ENCODE results near the gene DNAJC21. TPM values are rescaled to one million over a fixed set of nuclear protein-coding genes. Genes with fewer than 3 reads are reported as not detected.
A peak's percentile ranks its signal among the peaks of the same experiment; 100 is the strongest.

The DNAJC21 gene
- total RNA-seq, 1 donor from 2014 or later, result 39.3 TPM

DNA sequence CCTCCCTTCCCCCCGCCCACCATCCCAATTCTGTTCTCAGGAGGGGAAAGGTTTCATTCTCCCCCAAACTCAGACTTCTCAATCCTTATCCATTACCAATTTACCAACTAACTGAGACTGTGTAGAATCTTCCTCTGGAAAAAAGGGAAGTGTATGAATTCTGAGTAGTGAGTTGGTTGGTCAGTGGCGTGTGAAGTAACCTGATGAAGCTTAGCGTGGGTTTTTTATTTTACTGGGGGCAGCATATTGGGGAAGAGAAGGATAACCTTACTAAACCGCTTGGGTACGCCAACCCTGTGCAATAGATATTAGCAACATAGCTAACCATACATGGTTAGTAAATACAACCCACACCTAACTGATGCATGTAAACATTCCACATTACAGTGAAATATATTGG is 1.1 kb upstream of the DNAJC21 start:
- DNase-seq (ENCODE audit: low spot score), result no peak
- peak overlapping the region; percentile 63 for H3K27ac Mint-ChIP-seq (ENCODE audit: unreplicated experiment)
- H3K4me1 Mint-ChIP-seq (ENCODE audit: low read depth), result peaks cover 36% of the 10 kb centered on the region
- TF ChIP-seq, protein P1, sequence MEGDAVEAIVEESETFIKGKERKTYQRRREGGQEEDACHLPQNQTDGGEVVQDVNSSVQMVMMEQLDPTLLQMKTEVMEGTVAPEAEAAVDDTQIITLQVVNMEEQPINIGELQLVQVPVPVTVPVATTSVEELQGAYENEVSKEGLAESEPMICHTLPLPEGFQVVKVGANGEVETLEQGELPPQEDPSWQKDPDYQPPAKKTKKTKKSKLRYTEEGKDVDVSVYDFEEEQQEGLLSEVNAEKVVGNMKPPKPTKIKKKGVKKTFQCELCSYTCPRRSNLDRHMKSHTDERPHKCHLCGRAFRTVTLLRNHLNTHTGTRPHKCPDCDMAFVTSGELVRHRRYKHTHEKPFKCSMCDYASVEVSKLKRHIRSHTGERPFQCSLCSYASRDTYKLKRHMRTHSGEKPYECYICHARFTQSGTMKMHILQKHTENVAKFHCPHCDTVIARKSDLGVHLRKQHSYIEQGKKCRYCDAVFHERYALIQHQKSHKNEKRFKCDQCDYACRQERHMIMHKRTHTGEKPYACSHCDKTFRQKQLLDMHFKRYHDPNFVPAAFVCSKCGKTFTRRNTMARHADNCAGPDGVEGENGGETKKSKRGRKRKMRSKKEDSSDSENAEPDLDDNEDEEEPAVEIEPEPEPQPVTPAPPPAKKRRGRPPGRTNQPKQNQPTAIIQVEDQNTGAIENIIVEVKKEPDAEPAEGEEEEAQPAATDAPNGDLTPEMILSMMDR (IDR thresholded peaks at IDR 0.05), result no peak
- H3K36me3 Mint-ChIP-seq (ENCODE audit: low read depth), result peaks cover 11% of the 10 kb centered on the region
- no peaks in the 10 kb centered on the region for H3K27me3 Mint-ChIP-seq (ENCODE audit: low read depth)
- H3K4me3 Mint-ChIP-seq (ENCODE audit: unreplicated experiment), result no peak overlapping the region
- H3K9me3 Mint-ChIP-seq (ENCODE audit: low read depth), result no peaks in the 10 kb centered on the region

DNA sequence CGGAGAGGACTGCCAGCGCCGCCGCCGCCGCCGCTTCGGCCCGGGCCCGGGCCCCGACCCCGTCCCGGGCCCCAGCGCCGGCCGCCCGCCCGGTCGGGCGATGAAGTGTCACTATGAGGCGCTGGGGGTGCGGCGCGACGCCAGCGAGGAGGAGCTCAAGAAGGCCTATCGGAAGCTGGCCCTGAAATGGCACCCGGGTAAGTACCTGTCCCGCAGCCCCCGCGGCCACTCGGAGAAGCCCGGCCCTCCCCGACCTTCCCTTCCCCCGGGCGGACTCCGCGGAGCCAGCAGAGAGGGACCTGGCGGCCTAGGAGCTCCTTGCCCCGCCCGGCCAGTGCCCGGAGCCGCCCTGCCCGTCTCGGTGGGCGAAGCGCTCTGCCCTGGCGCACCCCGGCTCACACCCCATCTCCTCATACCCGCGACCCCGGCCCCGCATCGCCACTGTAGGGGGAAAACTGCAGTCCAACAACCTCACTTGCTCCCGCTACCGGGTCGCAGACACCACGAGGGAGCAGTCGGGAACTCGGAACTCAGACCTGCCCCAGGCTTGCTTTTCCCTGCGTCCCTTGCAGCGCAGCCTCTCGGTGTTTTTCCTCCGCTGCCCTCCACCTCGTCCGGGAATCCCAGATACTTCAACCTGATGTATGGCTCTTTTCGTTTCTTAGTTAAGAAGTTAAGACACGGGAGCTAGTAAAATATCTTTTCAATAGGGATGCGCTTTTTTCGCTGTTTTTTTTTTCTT is 532 bp downstream of the DNAJC21 start:
- Mint-ChIP-seq H3K4me1 (ENCODE audit: low read depth) (peaks cover 25% of the 10 kb centered on the region), H3K9me3 (ENCODE audit: low read depth) (no peaks in the 10 kb centered on the region), H3K27ac (ENCODE audit: unreplicated experiment) (peak overlapping the region; percentile 98), H3K4me3 (ENCODE audit: unreplicated experiment) (peak overlapping the region; percentile 99), H3K27me3 (ENCODE audit: low read depth) (no peaks in the 10 kb centered on the region), H3K36me3 (ENCODE audit: low read depth) (peaks cover 9% of the 10 kb centered on the region)
- TF ChIP-seq, protein P1 (IDR thresholded peaks at IDR 0.05), result peak; percentile 37
- DNase-seq (ENCODE audit: low spot score), result peak; percentile 94

DNA sequence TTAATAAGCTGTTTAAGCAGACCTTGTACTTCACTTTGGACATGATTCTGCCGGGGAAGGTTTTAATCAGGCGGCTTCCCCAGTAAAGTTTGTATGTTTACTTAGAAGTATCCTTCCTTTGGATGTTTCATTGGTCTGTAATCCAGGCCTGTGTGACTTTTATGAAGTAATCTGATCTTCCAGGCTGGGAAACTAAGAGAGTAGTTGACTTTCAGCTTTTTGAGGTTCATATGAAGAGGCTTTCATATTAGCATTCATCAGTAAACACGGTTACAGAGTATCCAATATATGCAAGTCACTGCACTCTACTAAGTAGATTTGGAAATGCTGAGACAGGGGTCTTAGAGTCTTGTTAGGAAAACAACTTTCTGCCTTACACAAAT is 1.1 kb downstream of the DNAJC21 start:
- Mint-ChIP-seq H3K4me3 (ENCODE audit: unreplicated experiment) (peak overlapping the region; percentile 99), H3K9me3 (ENCODE audit: low read depth) (no peaks in the 10 kb centered on the region), H3K27ac (ENCODE audit: unreplicated experiment) (peak overlapping the region; percentile 98), H3K27me3 (ENCODE audit: low read depth) (no peaks in the 10 kb centered on the region), H3K36me3 (ENCODE audit: low read depth) (peaks cover 7% of the 10 kb centered on the region), H3K4me1 (ENCODE audit: low read depth) (peaks cover 25% of the 10 kb centered on the region)
- TF ChIP-seq, protein P1 (IDR thresholded peaks at IDR 0.05), result no peak
- no peak for DNase-seq (ENCODE audit: low spot score)

DNA sequence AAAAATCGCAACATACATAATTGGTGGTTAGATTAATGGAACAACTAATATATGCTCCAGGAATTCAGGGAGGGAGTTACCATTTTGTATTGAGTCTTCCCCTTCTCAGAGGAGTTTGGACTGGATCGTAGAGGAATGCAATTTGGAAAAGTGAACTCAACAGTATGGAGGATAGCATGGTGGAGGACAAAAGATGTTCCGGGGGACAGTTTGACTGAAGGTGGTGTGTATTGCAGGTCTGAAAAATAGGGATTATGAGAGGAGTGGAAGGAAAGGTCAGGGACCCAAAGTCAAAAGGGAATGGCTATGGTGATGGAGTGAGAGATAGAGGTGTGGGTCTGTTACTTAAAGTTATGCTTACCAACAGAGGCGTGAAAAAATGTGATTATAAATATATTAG is 1.5 kb downstream of the DNAJC21 start:
- TF ChIP-seq, protein P1 (IDR thresholded peaks at IDR 0.05), result no peak
- DNase-seq (ENCODE audit: low spot score), result no peak
- Mint-ChIP-seq H3K36me3 (ENCODE audit: low read depth) (peaks cover 5% of the 10 kb centered on the region), H3K9me3 (ENCODE audit: low read depth) (no peaks in the 10 kb centered on the region), H3K27ac (ENCODE audit: unreplicated experiment) (peak overlapping the region; percentile 98), H3K27me3 (ENCODE audit: low read depth) (no peaks in the 10 kb centered on the region), H3K4me1 (ENCODE audit: low read depth) (peaks cover 25% of the 10 kb centered on the region), H3K4me3 (ENCODE audit: unreplicated experiment) (peak overlapping the region; percentile 99)

DNA sequence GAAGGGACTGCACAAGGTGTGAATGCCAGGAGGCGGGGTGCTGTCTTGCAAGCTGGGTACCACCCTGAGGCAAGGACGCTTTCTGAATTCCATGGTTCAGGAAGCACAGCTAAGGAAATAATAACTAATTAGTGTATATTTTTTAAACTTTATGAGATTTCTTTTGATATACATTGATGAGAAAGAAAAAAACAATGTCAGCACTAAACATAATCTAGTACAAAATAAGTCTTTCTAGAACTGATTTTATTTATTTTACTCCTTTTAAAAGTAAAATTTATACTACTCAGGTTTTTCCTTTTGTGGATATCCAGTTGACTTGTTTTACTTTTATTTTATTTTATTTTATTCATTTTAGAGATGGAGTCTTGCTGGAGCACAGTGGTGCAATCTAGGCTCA is 3.6 kb downstream of the DNAJC21 start:
- Mint-ChIP-seq H3K27ac (ENCODE audit: unreplicated experiment) (no peak overlapping the region), H3K27me3 (ENCODE audit: low read depth) (no peaks in the 10 kb centered on the region), H3K9me3 (ENCODE audit: low read depth) (no peaks in the 10 kb centered on the region), H3K36me3 (ENCODE audit: low read depth) (peaks cover 8% of the 10 kb centered on the region), H3K4me1 (ENCODE audit: low read depth) (peaks cover 25% of the 10 kb centered on the region), H3K4me3 (ENCODE audit: unreplicated experiment) (no peak overlapping the region)
- DNase-seq (ENCODE audit: low spot score), result no peak
- TF ChIP-seq, protein P1 (IDR thresholded peaks at IDR 0.05), result no peak

Measured in chondrocyte (in vitro differentiated cells).